HG02678 (cell line): Measurements from ENCODE around the gene MMEL1.

Experiments used
- ATAC-seq: cut with Tn5 transposase; IDR thresholded peaks from one replicate; pipeline ENCODE4 v1.9.1; 2021; ENCODE audit warnings: mild to moderate bottlenecking, moderate library complexity; ENCODE audit not compliant: unreplicated experiment

The MMEL1 gene

DNA sequence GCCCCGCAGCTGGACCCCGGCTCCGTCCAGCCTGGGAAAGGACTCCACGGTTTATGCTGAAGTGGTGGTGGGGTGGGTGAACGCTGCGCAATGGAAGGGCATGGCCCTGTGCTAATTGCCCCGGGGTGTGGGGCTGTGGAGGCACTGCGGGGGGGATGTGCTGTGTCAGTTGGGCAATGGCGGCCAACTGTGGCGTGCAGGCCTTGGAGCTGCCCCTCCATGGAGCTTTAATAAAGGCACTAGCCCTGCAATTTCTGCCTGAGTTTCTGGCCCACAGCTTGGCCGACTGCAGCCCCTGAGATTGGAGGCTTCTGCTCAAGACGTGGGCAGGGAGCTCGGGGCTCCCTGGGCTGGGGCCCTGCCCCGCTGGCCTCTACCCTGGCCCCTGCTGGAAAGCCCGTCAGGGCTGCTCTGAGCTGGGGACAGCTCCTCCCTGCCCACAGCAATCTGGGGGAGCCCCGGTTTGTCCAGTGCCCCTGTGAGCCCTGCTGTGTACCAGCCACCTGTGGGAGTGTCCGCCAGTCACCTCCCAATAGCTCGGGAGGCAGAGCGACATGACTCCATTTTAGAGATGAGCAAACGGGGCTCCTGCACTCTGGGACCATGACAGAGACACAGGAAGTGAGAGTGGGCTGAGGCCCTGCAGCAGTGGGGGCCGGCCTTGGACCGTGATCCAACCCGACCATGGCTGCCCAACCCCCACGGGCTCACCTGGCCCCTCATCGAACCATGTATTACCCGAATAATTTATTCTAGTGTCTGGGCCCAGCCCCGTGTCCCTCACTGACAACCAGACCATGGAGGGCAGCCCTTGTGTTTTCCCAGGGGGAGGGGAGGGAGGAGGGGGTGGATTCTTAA lies 85.4 kb downstream of the MMEL1 start:
- no peak for ATAC-seq

DNA sequence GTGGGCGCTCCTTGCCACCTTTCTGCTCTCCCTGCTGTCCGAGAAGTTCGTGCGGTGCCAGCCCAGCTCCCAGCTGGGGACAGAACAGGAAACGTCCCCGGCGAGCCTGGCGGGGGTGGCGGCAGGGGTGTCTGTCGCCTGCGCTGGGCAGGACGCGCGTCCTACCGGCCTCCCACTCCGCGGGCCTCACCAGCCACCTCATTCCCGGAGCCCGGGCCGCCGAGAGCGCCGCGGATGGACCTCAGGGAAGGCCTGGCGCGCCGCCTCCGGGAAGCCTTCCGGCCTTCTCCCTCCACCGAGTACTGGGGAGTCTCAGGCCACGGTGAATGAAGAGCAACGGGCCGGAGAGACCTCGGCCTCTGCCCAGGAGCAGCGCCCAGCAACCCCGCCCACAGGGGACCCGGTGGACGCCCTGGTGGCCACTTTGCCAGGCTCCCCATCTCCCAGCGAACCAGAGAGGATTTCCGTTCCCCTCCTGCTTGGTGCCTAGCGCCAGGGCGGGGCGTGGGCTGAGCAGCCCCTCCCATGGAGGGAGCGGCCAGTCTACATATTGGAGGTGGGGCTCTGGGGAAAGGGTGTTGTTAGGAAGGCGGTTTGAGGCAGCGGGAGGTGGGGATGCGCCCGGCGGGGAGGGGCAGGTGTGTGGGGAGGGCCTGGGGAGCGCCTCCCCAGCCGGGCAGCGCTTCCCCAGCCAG lies 86.2 kb downstream of the MMEL1 start:
- peak; percentile 25 for ATAC-seq

- peak; percentile 33 for ATAC-seq
Observed at GRCh38 chr1:2545754-2546514, 86.9 kb downstream of the MMEL1 start.

DNA sequence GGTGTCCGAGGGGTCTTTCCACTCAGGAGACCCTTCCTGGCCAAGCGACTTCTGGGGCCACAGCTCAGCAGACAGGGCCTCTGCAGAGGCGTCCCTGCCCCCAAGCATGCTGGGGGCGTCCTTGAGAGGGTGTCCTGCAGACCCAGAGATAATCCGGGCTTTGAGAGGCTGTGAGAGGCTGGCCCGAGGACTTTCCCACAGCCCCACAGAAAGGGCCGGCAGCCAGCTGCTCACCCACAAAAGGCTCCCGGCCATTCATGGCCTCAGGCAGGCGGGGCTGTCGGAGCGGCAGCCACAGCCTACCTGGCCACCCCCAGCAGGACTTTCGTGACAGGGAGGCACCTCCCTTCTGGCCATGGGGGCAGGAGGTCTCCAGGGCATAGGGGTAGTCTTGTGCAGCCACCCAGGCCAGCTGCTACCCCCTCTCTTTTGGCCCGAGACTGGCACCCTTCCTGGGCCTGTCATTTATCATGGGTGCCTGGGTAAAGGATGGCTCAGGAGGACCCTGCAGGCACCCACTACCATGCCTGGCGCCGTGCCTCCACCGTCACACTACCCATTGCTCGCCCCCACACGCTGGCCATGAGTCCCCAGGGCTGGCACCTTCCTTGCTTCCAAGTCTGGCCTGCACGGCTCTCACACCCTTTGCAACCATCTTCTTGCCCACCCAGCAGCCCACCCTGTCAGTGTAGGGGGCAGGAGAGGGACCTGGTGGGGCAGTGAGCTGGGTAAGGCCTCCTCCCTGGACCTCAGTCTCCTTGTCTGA lies 87.8 kb downstream of the MMEL1 start:
- no peak for ATAC-seq

DNA sequence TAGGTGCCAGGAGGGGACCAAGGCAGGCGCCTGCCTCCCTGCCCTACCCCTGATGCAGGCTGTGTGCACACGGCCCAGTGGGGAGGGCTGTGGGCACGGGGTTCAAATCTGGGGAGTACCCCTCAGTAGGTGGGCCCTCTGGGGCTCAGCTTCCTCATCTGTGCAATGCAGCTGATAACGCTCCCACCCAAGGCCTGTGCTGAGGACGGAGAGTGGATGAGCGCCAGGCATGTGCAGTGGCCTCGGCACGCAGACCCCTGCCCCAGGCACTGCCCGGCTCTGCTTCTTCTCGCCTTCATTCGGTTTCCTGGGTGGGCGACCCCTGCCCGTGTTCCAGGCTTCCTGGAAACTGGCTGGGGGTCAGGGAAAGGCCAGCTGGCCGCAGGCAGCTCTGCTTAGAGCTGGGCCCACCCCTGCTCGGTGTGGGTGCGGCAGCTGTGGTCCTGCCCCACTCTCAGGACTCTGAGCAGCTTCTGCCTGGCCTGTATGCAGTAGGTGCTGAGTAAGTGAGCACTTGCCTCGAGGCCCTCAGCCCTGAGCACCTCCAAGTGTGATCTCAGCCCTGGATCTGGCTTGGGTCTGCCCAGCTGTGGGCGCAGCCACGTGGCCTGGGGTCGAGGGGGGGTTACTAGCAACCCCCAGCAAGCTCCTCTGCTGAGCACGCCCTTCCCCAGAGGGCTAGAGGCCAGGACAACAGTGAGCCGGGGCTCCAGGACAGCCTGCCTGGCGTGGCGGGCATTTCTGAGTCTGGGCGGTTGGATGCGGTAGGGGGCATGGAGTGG lies 88.5 kb downstream of the MMEL1 start:
- ATAC-seq = no peak

- ATAC-seq = no peak
Observed at GRCh38 chr1:2543543-2544092, 89.2 kb downstream of the MMEL1 start.

DNA sequence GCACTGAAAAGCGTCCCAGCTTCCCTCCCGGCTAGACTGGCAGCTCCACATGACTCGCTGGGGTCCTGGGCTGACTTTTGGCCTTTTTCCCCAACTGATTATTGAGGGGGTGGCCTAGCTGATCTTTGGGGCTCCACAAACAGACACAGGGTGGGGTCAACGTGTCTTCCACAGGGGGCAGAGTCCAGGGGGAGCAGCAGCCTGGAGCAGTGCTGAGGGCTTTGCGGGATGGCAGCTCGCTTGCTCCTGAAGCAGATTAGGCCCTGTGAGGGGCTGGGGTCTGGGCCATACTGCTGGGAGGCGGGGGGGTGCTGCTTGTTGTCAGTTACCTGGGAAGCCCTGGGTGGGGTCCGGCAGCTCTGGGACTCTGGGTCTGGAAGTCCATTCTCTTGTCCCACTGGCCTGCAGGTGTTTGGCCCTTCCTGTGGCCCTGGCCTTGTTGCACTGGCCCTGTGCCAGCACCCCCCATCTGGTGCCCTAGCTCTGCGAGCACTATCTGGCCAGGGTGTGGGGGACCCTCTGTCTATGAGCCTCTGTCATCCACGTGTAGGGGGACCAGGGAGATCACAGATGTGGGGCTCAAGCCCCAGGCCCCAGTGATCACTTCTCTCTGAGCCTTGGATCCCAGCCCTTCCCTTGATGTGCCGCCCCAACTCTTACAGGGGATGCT lies 90.4 kb downstream of the MMEL1 start:
- no peak for ATAC-seq

GRCh38 chr1:2541619-2542245 lies 91.1 kb downstream of the MMEL1 start:
- no peak for ATAC-seq

DNA sequence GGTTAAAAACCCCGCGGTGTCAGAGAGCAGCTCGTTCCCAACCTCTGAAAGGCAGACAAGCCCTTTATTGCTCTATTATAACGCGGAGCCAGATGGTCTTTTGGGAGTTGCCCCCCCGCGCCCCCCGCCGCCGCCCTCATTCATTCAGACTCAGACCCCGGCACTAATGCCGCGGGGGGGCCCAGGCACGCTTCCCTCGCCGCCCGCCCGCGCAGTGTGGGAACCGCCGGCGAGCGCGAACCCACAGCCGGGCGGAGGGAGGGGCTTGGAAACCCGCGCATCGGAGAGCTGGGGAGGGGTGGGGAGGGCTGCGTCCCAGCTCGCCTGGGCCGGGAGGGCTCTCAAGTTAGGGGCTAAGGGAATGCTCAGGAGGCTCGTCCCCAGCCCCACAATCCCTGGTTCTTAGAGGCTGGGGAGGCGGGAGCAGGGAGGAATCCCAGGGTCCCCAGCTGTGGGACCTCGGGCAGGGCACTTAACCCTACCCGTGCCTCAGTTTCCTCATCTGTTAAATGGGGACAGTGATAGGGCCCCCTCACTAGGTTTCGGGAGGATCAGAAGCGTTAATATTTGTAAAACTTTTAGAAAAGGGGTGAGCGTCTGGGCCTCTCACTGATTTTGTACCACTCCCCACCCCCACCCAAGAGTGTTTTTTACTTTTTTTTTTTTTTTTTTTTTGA lies 91.9 kb downstream of the MMEL1 start:
- no peak for ATAC-seq
